HG03097 (cell line): Measurements from ENCODE around the gene DBNDD2.

Source experiments
- ATAC-seq: cut with Tn5 transposase; IDR thresholded peaks from one replicate; pipeline ENCODE4 v1.9.1; 2021; ENCODE audit not compliant: unreplicated experiment, low FRiP score

DBNDD2 gene

GRCh38 chr20:45377269-45377668 lies 30.8 kb upstream of the DBNDD2 start:
- ATAC-seq = no peak

- ATAC-seq = no peak
These were observed 29.9 kb upstream of the DBNDD2 start, which contains the start of gene TP53TG5 for GRCh38 chr20:45378191-45378590. Gene TP53TG5 (minus strand): TSS chr20:45378325. CDS start chr20:45378236, 89 bp downstream.

- ATAC-seq = no peak
These were observed 20.8 kb upstream of the DBNDD2 start for GRCh38 chr20:45387274-45387673.

- no peak for ATAC-seq
These were observed 17.2 kb upstream of the DBNDD2 start for GRCh38 chr20:45390931-45391330.

GRCh38 chr20:45391559-45391958 lies 16.5 kb upstream of the DBNDD2 start:
- no peak for ATAC-seq

- no peak for ATAC-seq
These were observed 15.4 kb upstream of the DBNDD2 start for GRCh38 chr20:45392733-45393132.

GRCh38 chr20:45394221-45395113 lies 13.6 kb upstream of the DBNDD2 start:
- ATAC-seq = no peak

- no peak for ATAC-seq
These were observed 13.0 kb upstream of the DBNDD2 start for GRCh38 chr20:45395114-45395415.

- ATAC-seq = no peak
These were observed 9.1 kb upstream of the DBNDD2 start for GRCh38 chr20:45399018-45399417.

GRCh38 chr20:45400346-45401031 lies 7.6 kb upstream of the DBNDD2 start:
- ATAC-seq = no peak

- ATAC-seq = no peak
These were observed 5.1 kb upstream of the DBNDD2 start for GRCh38 chr20:45402946-45403345.

GRCh38 chr20:45404438-45404837 lies 3.7 kb upstream of the DBNDD2 start:
- no peak for ATAC-seq

GRCh38 chr20:45405571-45406259 lies 2.4 kb upstream of the DBNDD2 start:
- no peak for ATAC-seq

- ATAC-seq = no peak
These were observed 1.6 kb upstream of the DBNDD2 start for GRCh38 chr20:45406260-45407066.

GRCh38 chr20:45407067-45407745 lies 883 bp upstream of the DBNDD2 start:
- ATAC-seq = no peak

GRCh38 chr20:45408646-45409213 lies 641 bp downstream of the DBNDD2 start:
- no peak for ATAC-seq

GRCh38 chr20:45409521-45410272 lies 1.6 kb downstream of the DBNDD2 start:
- ATAC-seq = no peak

- ATAC-seq = no peak
These were observed 2.8 kb downstream of the DBNDD2 start for GRCh38 chr20:45410887-45411286.

- no peak for ATAC-seq
These were observed 4.6 kb downstream of the DBNDD2 start for GRCh38 chr20:45412653-45413052.
